HG03108 (cell line): Measurements from ENCODE around the gene RETREG2.

Experiments
- ATAC-seq: cut with Tn5 transposase; IDR thresholded peaks from one replicate; pipeline ENCODE4 v1.9.1; 2021; ENCODE audit warnings: moderate library complexity; ENCODE audit not compliant: unreplicated experiment

Gene RETREG2

GRCh38 chr2:219169930-219170654 is 8.0 kb upstream of the RETREG2 start, which contains the start of gene SLC23A3:
TSS of gene SLC23A3 (minus strand) at chr2:219170029. CDS start at chr2:219169984, 45 bp downstream.
- ATAC-seq: no peak

GRCh38 chr2:219171231-219171651 is 6.8 kb upstream of the RETREG2 start:
- no peak for ATAC-seq

DNA sequence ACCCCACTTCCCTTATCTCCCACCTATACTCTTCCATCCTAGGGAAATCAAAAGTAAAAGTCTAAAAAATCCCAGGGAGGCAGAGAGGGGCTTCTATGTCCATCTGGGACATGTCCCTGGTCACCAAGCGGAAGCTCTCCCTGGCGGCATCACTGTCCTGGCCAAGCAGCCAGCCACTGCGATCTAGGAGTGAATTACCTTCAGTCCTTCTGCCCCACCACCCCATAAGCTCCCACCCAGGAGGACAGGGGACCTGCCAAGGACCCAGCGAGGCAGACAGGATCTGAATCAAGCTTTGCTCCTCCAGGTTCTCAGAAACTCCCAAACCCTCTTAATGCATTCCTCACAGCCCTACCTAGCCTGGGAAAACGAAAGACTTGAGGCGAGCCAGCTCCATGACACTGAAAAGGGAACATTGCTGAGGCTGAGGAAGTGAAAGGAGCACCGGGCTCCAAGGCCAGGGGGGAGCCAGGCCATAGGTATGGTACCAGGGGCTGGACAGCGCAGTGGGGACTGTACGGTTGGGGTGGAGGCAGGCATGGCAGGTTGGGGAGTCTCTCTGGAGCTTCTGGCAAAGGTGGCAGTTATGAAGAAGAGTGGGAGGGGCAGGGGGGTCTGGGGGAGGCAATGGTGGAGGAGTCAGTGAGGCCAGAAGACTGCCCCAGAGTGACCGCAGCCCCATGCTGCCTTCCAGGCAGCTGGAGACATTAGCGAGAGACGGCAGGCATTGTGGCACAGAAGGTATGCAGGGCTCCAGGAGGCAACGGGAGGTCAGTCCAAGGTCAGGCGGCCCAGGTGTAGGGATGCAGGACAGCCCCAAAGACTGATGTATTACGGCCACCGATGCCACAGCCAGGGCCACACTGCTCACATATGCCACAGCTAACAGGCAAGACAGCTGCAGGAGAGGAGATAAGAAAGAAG is 5.6 kb upstream of the RETREG2 start:
- ATAC-seq: no peak

DNA sequence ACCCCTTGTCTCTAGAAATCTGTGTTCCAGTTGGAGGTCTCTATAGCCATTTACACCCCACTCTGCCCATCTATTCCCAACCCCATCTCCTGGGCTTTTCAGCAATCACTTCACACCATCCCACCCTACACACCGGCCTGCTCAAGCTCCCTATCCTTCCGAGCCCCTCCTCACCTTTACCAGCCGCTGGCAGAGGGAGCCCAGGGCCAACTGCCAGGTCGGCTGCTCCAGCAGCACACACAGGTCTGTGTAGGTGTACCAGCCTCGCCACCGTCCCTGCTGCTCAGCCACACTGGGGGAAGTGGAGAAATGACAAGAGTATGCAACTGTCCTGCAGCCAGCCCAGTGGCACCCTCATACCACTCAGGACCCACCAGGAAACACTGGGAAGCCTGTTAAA is 4.9 kb upstream of the RETREG2 start:
- ATAC-seq: no peak

DNA sequence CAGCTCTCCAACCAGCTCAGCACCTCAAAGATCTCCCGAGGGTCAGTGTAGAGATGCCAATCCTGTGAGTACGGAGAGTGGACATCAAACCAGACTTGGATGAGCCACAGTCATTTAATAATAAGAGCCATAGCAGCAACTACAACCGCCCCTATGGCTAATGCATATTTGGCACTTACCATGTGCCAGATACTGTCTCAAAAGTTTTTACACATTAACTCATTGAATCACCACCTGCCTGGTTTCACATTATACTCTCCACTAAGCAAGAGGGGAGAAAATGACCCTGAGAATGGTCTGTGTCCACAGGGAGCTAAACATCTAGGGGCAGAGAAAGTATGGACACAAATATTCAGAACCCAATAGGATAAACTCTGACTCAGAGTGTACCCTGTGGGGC is 3.9 kb upstream of the RETREG2 start:
- no peak for ATAC-seq

- no peak for ATAC-seq
These were observed 3.3 kb upstream of the RETREG2 start for GRCh38 chr2:219174801-219175200.

- ATAC-seq: no peak
These were observed 2.6 kb upstream of the RETREG2 start for GRCh38 chr2:219175486-219175885.

- peak; percentile 27 for ATAC-seq
These were observed 1.9 kb upstream of the RETREG2 start for GRCh38 chr2:219175928-219176817.

GRCh38 chr2:219176818-219177551 is 1.1 kb upstream of the RETREG2 start, which contains the start of gene CNPPD1:
TSS of gene CNPPD1 (minus strand) at chr2:219176925. CDS start at chr2:219176828, 97 bp downstream.
- peak; percentile 64 for ATAC-seq

- ATAC-seq: peak; percentile 6
These were observed 501 bp downstream of the RETREG2 start for GRCh38 chr2:219178377-219179175.

GRCh38 chr2:219179601-219180465 is 1.8 kb downstream of the RETREG2 start:
- ATAC-seq: no peak

- ATAC-seq: no peak
These were observed 2.9 kb downstream of the RETREG2 start for GRCh38 chr2:219180961-219181360.

DNA sequence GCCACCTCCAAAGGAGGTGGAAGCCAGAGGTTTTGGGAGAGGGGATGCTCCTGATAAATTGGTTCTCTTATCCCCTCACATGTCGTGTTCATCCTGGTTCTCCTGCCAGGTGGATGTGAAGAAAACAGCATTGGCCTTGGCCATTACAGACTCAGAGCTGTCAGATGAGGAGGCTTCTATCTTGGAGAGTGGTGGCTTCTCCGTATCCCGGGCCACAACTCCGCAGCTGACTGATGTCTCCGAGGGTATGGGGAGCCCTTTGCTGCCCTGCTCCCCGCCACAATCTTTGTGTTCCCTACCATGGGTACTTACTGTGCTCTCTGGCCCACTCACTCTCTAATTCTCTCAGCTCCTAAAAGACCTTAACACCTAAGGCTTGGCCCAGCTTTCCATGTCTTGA is 3.5 kb downstream of the RETREG2 start:
- no peak for ATAC-seq

DNA sequence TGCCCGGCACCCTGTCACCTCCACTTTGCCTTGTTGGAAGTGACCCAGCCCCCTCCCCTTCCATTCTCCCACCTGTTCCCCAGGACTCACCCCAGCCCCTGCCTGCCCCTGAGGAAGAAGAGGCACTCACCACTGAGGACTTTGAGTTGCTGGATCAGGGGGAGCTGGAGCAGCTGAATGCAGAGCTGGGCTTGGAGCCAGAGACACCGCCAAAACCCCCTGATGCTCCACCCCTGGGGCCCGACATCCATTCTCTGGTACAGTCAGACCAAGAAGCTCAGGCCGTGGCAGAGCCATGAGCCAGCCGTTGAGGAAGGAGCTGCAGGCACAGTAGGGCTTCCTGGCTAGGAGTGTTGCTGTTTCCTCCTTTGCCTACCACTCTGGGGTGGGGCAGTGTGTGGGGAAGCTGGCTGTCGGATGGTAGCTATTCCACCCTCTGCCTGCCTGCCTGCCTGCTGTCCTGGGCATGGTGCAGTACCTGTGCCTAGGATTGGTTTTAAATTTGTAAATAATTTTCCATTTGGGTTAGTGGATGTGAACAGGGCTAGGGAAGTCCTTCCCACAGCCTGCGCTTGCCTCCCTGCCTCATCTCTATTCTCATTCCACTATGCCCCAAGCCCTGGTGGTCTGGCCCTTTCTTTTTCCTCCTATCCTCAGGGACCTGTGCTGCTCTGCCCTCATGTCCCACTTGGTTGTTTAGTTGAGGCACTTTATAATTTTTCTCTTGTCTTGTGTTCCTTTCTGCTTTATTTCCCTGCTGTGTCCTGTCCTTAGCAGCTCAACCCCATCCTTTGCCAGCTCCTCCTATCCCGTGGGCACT is 4.5 kb downstream of the RETREG2 start:
- ATAC-seq: no peak

GRCh38 chr2:219183151-219183772 is 5.2 kb downstream of the RETREG2 start:
- no peak for ATAC-seq

- no peak for ATAC-seq
These were observed 6.0 kb downstream of the RETREG2 start for GRCh38 chr2:219184121-219184520.
